Measurements from ENCODE around the gene HDGFL3.
"Not testable (repeated sequence)": the region's sequence is repeated elsewhere in the genome, so short reads cannot be mapped to it uniquely, and the experiment has no call there.

The HDGFL3 gene

DNA sequence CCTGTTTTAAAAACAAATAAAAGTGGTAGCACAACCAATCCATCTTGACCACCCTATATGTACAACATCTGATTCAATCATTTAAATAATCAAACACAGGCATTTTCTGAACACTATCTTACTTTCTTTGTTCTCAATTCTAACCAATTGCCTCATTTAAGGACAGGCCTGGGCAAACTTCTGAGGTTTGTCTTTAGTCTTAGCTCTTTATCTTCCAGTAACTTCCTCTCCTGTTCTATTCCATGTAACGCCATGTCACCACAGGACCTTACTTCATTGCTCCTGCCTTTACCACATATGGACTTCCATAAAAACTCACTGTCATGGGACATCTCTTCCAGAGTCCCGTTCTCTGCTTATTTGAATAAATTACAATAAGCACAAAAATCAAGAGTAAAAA is 14.9 kb downstream of the HDGFL3 start:
- DNase-seq, result no peak

- DNase-seq, result no peak
Measured at GRCh38 chr15:83190450-83190849, 17.2 kb downstream of the HDGFL3 start.

DNA sequence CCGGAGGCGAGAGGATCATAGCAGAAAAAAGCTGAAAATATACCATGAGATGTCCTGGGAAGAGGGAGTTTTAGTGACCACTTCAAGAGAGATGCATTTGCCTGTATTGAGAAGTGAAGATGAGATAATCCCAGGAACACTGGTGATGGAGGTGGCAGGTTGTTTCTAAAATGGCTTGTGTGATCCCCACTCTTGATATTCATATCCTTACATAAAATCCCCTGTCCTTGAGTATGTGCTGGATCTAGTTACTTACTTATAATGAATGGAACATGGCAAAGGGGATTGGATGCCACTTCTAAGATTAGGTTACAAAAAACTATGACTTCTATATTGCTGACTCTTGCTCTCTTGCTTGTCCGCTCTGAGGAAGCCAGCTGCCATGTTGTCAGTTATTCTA is 22.1 kb downstream of the HDGFL3 start:
- no peak for DNase-seq

DNA sequence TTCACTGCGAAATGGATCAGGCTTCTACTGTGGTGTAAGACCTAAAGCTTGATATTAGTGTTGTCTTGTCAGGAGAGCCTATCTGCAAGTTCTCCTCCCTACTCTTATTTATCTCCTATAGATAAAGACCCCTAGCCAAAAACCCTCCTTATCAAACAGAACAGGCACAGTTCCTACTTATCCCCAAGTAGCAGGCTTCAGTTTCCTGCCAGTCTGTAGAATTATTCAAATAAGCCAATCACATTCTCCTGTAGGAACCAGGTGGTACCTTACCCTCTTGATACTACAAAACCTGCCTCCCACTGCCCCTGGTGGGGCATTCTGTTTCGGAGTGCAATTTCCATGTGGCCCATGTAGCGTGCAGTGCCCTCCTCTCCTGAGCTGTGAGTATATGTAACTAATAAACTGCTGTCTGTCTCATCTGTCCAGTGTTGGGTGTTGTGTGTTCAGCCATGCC is 28.7 kb downstream of the HDGFL3 start:
- no peak for DNase-seq

DNA sequence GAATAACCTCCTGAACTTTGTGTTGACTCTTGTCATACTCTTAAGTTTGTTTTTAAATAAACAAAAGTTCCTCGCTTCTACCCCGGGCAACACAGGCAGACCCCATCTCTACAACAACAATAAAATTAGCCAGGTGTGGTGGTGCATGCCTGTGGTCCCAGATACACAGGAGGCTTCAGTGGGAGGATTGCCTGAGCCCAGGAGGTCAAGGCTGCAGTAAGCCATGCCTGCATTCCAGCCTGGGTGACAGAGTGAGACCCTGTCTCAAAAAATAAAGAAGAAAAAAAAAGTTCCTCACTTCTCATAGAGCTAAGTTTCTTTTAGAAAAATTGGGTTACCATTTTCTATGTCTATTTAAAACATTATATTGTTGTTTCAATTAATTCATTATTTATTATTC is 29.2 kb downstream of the HDGFL3 start:
- DNase-seq, result no peak

GRCh38 chr15:83174891-83175290 is 32.7 kb downstream of the HDGFL3 start:
- no peak for DNase-seq

- no peak for DNase-seq
Measured at GRCh38 chr15:83170474-83171165, 37.0 kb downstream of the HDGFL3 start.

- DNase-seq, result not testable (repeated sequence)
Measured at GRCh38 chr15:83169576-83169975, 38.0 kb downstream of the HDGFL3 start.

- DNase-seq, result no peak
Measured at GRCh38 chr15:83166830-83167229, 40.8 kb downstream of the HDGFL3 start.

DNA sequence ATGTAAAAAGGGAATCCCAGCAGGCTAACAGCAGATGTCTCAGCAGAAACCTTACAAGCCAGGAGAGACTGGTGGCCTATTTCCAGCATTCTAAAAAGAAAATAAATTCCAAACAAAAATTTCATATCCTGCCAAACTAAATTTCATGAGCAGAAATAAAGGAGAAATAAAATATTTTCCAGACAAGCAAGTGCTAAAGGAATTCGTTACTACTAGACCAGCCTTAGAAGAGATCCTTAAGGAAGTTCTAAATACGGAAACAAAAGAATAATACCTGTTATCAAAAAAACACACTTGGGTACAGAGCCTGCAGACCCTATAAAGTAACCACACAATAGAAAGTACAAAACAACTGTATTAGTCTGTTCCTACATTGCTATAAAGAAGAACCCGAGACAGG is 41.4 kb downstream of the HDGFL3 start:
- DNase-seq, result no peak

DNA sequence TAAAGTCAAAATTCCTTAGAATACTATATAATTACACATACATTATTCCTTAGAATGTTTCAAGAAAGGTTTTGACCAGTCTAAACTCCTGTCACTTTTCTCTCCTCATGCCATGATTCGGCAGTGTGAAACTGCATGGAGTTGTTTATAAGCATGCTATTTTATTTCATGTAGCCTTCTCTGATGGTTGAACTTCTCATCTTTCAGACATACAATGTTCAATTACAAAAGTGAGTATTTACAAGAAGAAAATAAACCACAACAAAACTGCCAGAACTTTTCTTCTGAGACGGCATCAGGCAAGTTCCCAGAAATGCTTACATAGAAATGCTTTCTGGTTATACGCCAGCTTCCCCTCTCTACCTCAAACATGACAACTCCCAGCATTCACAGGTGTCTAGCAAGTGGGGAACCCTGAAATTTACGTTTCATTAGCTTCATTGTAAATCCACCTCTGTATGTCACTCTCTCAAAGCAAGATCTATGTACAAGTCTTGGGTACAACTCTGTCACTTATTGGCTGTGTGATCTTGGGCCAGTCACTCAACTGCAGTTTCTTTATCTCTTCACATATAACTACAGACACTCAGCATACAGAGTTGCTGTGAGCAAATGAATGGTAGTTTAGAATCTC is 42.7 kb downstream of the HDGFL3 start:
- no peak for DNase-seq

- DNase-seq, result no peak
Measured at GRCh38 chr15:83164111-83164770, 43.4 kb downstream of the HDGFL3 start.

GRCh38 chr15:83163032-83163431 is 44.6 kb downstream of the HDGFL3 start:
- DNase-seq, result no peak

DNA sequence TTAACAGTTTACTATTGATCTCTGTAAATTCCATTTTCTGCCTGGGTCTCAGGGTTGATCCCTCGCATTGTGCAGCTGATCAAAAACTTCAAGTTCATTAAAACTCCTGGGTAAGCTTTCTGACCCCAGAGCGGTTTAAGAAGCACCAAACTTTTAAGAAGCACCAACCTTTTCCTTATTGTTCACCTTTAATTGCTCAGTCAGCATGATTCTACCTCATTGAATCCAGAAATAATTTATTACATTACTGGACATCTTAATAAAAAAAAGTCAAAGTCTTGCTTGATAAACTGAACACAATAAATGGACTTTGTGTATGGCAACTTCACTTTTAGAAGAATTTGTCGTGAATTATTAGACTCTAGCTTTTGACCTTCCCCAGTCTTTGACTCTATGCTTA is 46.9 kb downstream of the HDGFL3 start:
- DNase-seq, result no peak

DNA sequence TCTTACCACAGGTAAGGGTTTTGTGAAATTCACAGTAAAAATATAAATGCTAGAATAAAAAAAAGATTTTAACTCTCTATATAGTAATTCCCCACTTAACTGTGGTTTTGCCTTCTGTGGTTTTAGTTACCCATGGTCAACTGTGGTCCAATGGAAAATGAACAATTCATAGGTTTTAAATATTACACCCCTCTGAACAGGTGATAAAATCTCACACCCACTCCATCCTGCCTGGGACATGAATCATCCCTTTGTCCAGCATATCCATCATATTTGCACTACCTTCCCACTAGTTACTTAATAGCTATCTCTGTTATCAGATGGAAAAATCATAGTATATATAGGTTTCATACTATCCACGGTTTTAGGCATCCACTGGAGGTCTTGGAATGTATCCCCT is 49.2 kb downstream of the HDGFL3 start:
- DNase-seq, result no peak

GRCh38 chr15:83155942-83156341 is 51.7 kb downstream of the HDGFL3 start:
- DNase-seq, result no peak

GRCh38 chr15:83153288-83153687 is 54.3 kb downstream of the HDGFL3 start:
- no peak for DNase-seq

DNA sequence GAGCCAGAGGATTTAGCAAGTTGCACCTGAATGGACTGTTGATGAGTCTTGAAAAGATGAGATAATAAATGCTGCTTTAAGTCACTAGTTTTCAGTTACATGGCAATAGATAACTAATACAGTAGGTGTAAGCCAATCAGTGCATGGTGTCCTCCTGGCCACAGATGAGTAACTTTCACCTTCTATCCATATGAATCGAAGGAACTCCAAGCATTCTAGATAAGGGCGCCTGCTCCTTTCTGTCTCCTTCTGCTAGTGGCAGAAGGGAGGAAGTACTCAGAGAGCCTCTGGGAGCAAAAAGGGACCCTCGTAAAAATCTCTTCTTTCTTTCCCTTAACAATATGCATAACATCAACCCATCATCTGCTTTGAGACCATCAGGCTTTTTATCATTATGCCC is 62.9 kb downstream of the HDGFL3 start:
- no peak for DNase-seq

DNA sequence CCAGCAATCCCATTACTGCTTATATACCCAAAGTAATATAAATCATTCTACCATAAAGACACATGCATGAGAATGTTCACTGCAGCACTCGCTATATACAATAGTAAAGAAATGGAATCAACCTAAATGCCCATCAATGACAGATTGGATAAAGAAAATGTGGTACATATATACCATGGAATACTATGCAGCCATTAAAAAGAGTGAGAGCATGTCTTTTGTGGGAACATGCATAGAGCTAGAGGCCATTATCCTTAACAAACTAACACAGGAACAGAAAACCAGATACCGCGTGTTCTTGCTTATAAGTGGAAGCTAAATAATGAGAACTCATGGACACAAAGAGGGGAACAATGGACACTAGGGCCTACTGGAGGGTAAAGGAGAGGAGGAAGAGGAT is 65.5 kb downstream of the HDGFL3 start:
- DNase-seq, result not testable (repeated sequence)

- DNase-seq, result no peak
Measured at GRCh38 chr15:83132861-83133523, 74.6 kb downstream of the HDGFL3 start.

GRCh38 chr15:83129791-83130190 is 77.8 kb downstream of the HDGFL3 start:
- DNase-seq, result no peak

DNA sequence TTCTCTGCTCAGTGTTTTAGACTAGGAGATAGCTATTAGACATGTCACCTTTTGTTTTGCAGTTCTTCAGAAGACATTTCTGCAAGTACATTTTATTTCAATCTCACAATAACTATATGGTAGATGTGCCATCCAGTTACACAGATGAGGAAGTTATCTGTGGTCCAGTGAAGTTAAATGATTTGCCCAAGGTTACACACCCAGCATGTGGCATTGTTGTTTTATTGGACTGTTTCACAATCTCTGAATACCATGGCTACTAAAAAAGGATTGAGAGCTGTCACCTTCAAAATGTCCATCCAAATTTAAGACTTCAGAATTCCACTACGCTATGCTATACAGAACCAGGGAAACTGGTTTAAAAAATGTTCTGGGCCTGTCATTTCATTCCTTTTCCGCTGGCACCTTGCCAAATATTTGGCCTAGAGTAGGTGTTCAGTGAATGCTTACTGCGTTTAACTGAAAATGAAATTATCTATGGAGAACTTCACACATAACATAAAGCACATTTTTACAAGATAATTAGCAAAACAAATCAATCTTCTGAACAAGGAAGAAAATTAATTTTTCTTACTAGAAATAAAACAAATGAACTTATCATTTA is 80.0 kb downstream of the HDGFL3 start:
- DNase-seq, result no peak

GRCh38 chr15:83123529-83123928 is 84.1 kb downstream of the HDGFL3 start:
- no peak for DNase-seq

Measured in stimulated activated naive CD4-positive, alpha-beta T cell treated with Interleukin-2 at 50 U/mL for 16 hours (primary cell).